ENCODE data around the gene VPS37C. TPM values are rescaled to one million over a fixed set of nuclear protein-coding genes. Genes with fewer than 3 reads are reported as not detected.

The VPS37C gene
- total RNA-seq, 3 donors from 2014 or later (not counting 1 experiment from before 2014, with no cell fraction given) = 6.4 to 6.9 (median 6.5) TPM

GRCh38 chr11:61153593-61154095 lies 7.6 kb downstream of the VPS37C start:
- peaks cover 0 to 11% of the 10 kb centered on the region in 2 donors for H3K4me1 Mint-ChIP-seq
- no peak for TF ChIP-seq CTCF (IDR thresholded peaks at IDR 0.05)
- H3K27me3 Mint-ChIP-seq (ENCODE audit: low read depth in 2 of 2) = no peaks in the 10 kb centered on the region
- no peak for DNase-seq
- no peak overlapping the region for H3K27ac Mint-ChIP-seq
- Histone ChIP-seq H3K9me3 (ENCODE audit: control insufficient read depth, insufficient read depth, low read length) (peaks cover 8% of the 10 kb centered on the region), H3K4me1 (ENCODE audit: control insufficient read depth, insufficient read depth, low read length) (no peaks in the 10 kb centered on the region), H3K36me3 (ENCODE audit: control insufficient read depth, insufficient read depth, low read length) (no peaks in the 10 kb centered on the region), H3K27ac (ENCODE audit: low read length) (no peak overlapping the region), H3K4me3 (ENCODE audit: low read length) (no peak overlapping the region), H3K27me3 (ENCODE audit: control insufficient read depth, insufficient read depth, low read length) (no peaks in the 10 kb centered on the region)
- WGBS (ENCODE audit: insufficient coverage) = 92% methylated on average over 2 of the region's 2 CpGs
- peaks cover 8% of the 10 kb centered on the region for H3K36me3 Mint-ChIP-seq
- H3K9me3 Mint-ChIP-seq = peaks cover 0 to 8% of the 10 kb centered on the region in 2 donors
- no peak overlapping the region for H3K4me3 Mint-ChIP-seq
- no peak for ATAC-seq
- intact Hi-C loops (cut with micrococcal nuclease) = no loop called here

- ATAC-seq (no peak), DNase-seq (no peak)
- H3K4me3 ChIP-seq (ENCODE audit: low read length) = no peak overlapping the region
- H3K27ac ChIP-seq (ENCODE audit: low read length) = no peak overlapping the region
- no peaks in the 10 kb centered on the region for H3K27me3 ChIP-seq (ENCODE audit: control insufficient read depth, insufficient read depth, low read length)
- no peaks in the 10 kb centered on the region for H3K27me3 Mint-ChIP-seq (ENCODE audit: low read depth in 2 of 2)
- H3K4me1 Mint-ChIP-seq = peaks cover 5 to 15% of the 10 kb centered on the region in 2 donors
- no peaks in the 10 kb centered on the region for H3K36me3 ChIP-seq (ENCODE audit: control insufficient read depth, insufficient read depth, low read length)
- no peak overlapping the region for H3K4me3 Mint-ChIP-seq
- H3K9me3 Mint-ChIP-seq = peaks cover 0 to 8% of the 10 kb centered on the region in 2 donors
- H3K27ac Mint-ChIP-seq = no peak overlapping the region
- TF ChIP-seq CTCF (IDR thresholded peaks at IDR 0.05) = no peak
- peaks cover 8% of the 10 kb centered on the region for H3K36me3 Mint-ChIP-seq
- intact Hi-C loops (cut with micrococcal nuclease) = no loop called here
- H3K4me1 ChIP-seq (ENCODE audit: control insufficient read depth, insufficient read depth, low read length) = no peaks in the 10 kb centered on the region
- WGBS (ENCODE audit: insufficient coverage) = 92% methylated on average over 6 of the region's 9 CpGs
- peaks cover 8% of the 10 kb centered on the region for H3K9me3 ChIP-seq (ENCODE audit: control insufficient read depth, insufficient read depth, low read length)
These were observed 8.2 kb downstream of the VPS37C start for GRCh38 chr11:61152816-61153592.

GRCh38 chr11:61151545-61152252 lies 9.5 kb downstream of the VPS37C start:
- no peak for TF ChIP-seq CTCF (IDR thresholded peaks at IDR 0.05)
- Mint-ChIP-seq H3K27ac (no peak overlapping the region), H3K27me3 (ENCODE audit: low read depth in 2 of 2) (no peaks in the 10 kb centered on the region), H3K36me3 (peaks cover 8% of the 10 kb centered on the region), H3K4me1 (peaks cover 7 to 27% of the 10 kb centered on the region in 2 donors), H3K9me3 (peaks cover 0 to 8% of the 10 kb centered on the region in 2 donors), H3K4me3 (no peak overlapping the region)
- no peak overlapping the region for H3K4me3 ChIP-seq (ENCODE audit: low read length)
- H3K27me3 ChIP-seq (ENCODE audit: control insufficient read depth, insufficient read depth, low read length) = no peaks in the 10 kb centered on the region
- no peak for DNase-seq
- 95% methylated on average over 12 of the region's 12 CpGs for WGBS (ENCODE audit: insufficient coverage)
- ATAC-seq = no peak
- intact Hi-C loops (cut with micrococcal nuclease) = no loop called here
- peaks cover 8% of the 10 kb centered on the region for H3K9me3 ChIP-seq (ENCODE audit: control insufficient read depth, insufficient read depth, low read length)
- H3K36me3 ChIP-seq (ENCODE audit: control insufficient read depth, insufficient read depth, low read length) = no peaks in the 10 kb centered on the region
- peaks cover 7% of the 10 kb centered on the region for H3K4me1 ChIP-seq (ENCODE audit: control insufficient read depth, insufficient read depth, low read length)
- no peak overlapping the region for H3K27ac ChIP-seq (ENCODE audit: low read length)
